Mesothelial cell of epicardium (in vitro differentiated cells): ENCODE measurements around the gene TEP1. TPM values are rescaled to one million over a fixed set of nuclear protein-coding genes. Genes with fewer than 3 reads are reported as not detected.
A peak's percentile ranks its signal among the peaks of the same experiment; 100 is the strongest.
"Not testable (repeated sequence)": the region's sequence is repeated elsewhere in the genome, so short reads cannot be mapped to it uniquely, and the experiment has no call there.

ENCODE experiments used
- DNase-seq, 2 experiments: peaks; one replicate each; pipeline ENCODE4 v3.0.0; 2021; ENCODE audit warnings: low spot score in 2 of 2; ENCODE audit not compliant: unreplicated experiment in 2 of 2
- H3K27ac Mint-ChIP-seq: 2 replicates; pipeline ENCODE4 v1.8.0; 2021; ENCODE audit warnings: mixed read lengths
- H3K27me3 Mint-ChIP-seq: 2 replicates; pipeline ENCODE4 v1.8.0; 2021; ENCODE audit warnings: low read depth, mixed read lengths
- H3K36me3 Mint-ChIP-seq: 2 replicates; pipeline ENCODE4 v1.8.0; 2021; ENCODE audit warnings: mixed read lengths
- H3K4me1 Mint-ChIP-seq: 2 replicates; pipeline ENCODE4 v1.8.0; 2021; ENCODE audit warnings: mixed read lengths
- H3K4me3 Mint-ChIP-seq: 2 replicates; pipeline ENCODE4 v1.8.0; 2021; ENCODE audit warnings: mild to moderate bottlenecking, moderate library complexity, mixed read lengths
- H3K9me3 Mint-ChIP-seq: 2 replicates; pipeline ENCODE4 v1.8.0; 2021; ENCODE audit warnings: mixed read lengths
- total RNA-seq: library from RNA; stranded (reverse); gene quantifications from 3 replicates; pipeline ENCODE4 v1.2.1, GENCODE V29; 2021
- TF ChIP-seq, protein P1 (sequence below): fragments of 200-600 bp; sonication (generic); IDR thresholded peaks from one replicate; pipeline ENCODE4 v1.5.0; 2021; ENCODE audit warnings: antibody characterized with exemption; ENCODE audit not compliant: unreplicated experiment

Gene TEP1
- total RNA-seq, 1 donor from 2014 or later = 18.3 TPM

DNA sequence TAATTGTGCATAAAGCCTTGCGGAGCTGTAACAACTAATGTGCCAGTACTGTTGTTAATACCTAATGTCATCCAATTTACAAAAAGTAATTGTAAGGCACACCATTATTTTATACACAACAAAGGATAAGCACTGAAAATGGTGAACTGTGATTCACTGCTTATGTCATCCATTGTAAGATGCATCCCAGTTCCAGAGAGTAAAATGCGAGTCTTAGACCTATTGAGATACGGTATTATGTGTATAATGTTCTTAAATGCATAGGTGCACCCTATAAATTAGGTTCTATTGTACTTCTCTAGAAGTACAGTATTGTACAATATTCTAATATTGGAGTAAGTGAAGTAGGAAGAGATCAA lies 69.5 kb downstream of the TEP1 start:
- Mint-ChIP-seq H3K27ac (peak overlapping the region; percentile 99), H3K4me3 (peak overlapping the region; percentile 91), H3K9me3 (no peaks in the 10 kb centered on the region), H3K4me1 (peaks cover 8% of the 10 kb centered on the region), H3K36me3 (peaks cover 12% of the 10 kb centered on the region), H3K27me3 (no peaks in the 10 kb centered on the region)
- TF ChIP-seq, protein P1, sequence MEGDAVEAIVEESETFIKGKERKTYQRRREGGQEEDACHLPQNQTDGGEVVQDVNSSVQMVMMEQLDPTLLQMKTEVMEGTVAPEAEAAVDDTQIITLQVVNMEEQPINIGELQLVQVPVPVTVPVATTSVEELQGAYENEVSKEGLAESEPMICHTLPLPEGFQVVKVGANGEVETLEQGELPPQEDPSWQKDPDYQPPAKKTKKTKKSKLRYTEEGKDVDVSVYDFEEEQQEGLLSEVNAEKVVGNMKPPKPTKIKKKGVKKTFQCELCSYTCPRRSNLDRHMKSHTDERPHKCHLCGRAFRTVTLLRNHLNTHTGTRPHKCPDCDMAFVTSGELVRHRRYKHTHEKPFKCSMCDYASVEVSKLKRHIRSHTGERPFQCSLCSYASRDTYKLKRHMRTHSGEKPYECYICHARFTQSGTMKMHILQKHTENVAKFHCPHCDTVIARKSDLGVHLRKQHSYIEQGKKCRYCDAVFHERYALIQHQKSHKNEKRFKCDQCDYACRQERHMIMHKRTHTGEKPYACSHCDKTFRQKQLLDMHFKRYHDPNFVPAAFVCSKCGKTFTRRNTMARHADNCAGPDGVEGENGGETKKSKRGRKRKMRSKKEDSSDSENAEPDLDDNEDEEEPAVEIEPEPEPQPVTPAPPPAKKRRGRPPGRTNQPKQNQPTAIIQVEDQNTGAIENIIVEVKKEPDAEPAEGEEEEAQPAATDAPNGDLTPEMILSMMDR = no peak
- DNase-seq = no peak

- Mint-ChIP-seq H3K36me3 (peaks cover 12% of the 10 kb centered on the region), H3K27me3 (no peaks in the 10 kb centered on the region), H3K27ac (peak within 1 kb of the TSS; percentile 99), H3K4me1 (peaks cover 8% of the 10 kb centered on the region), H3K4me3 (peak within 1 kb of the TSS; percentile 91), H3K9me3 (no peaks in the 10 kb centered on the region)
- peak; percentile 97 to 98 for DNase-seq
- TF ChIP-seq, protein P1 = no peak
Observed at GRCh38 chr14:20343092-20343861, 70.0 kb downstream of the TEP1 start, which contains the start of gene PARP2. Gene PARP2 (plus strand): TSS chr14:20343635. CDS start chr14:20343642, 7 bp downstream.

- Mint-ChIP-seq H3K4me3 (peak overlapping the region; percentile 91), H3K27ac (peak overlapping the region; percentile 99), H3K4me1 (peaks cover 8% of the 10 kb centered on the region), H3K27me3 (no peaks in the 10 kb centered on the region), H3K9me3 (no peaks in the 10 kb centered on the region), H3K36me3 (peaks cover 7% of the 10 kb centered on the region)
- TF ChIP-seq, protein P1 = no peak
- DNase-seq = no peak
Observed at GRCh38 chr14:20341646-20342045, 71.7 kb downstream of the TEP1 start.

GRCh38 chr14:20341032-20341431 lies 72.3 kb downstream of the TEP1 start:
- H3K27ac Mint-ChIP-seq, H3K4me1 Mint-ChIP-seq, H3K9me3 Mint-ChIP-seq, H3K36me3 Mint-ChIP-seq, DNase-seq, H3K4me3 Mint-ChIP-seq, H3K27me3 Mint-ChIP-seq: not testable (repeated sequence)

- Mint-ChIP-seq H3K4me3 (no peak overlapping the region), H3K27ac (no peak overlapping the region), H3K4me1 (peaks cover 21% of the 10 kb centered on the region), H3K27me3 (no peaks in the 10 kb centered on the region), H3K9me3 (no peaks in the 10 kb centered on the region), H3K36me3 (peaks cover 2% of the 10 kb centered on the region)
- TF ChIP-seq, protein P1 = no peak
- no peak for DNase-seq
Observed at GRCh38 chr14:20334017-20334416, 79.3 kb downstream of the TEP1 start.

GRCh38 chr14:20333494-20333841 lies 79.8 kb downstream of the TEP1 start:
- Mint-ChIP-seq H3K27me3 (no peaks in the 10 kb centered on the region), H3K4me1 (peaks cover 21% of the 10 kb centered on the region), H3K9me3 (no peaks in the 10 kb centered on the region), H3K36me3 (peaks cover 2% of the 10 kb centered on the region), H3K27ac (peak overlapping the region; percentile 99), H3K4me3 (peak overlapping the region; percentile 93)
- TF ChIP-seq, protein P1 = no peak
- DNase-seq = no peak
